GM23338 (cell line): ENCODE data around the gene ATP10A.
"Not testable (repeated sequence)": the region's sequence is repeated elsewhere in the genome, so short reads cannot be mapped to it uniquely, and the experiment has no call there.

Experiments
- EZH2 ChIP-seq: fragments of 200-600 bp; sonication (generic); IDR thresholded peaks from one replicate; pipeline ENCODE4 v1.8.0; 2017; ENCODE audit warnings: antibody characterized with exemption, mild to moderate bottlenecking, low read depth; ENCODE audit not compliant: unreplicated experiment
- EZH2phosphoT487 ChIP-seq: fragments of 200-600 bp; sonication (generic); IDR thresholded peaks from one replicate; pipeline ENCODE4 v1.8.1; 2018; ENCODE audit warnings: antibody characterized with exemption; ENCODE audit not compliant: unreplicated experiment
- POLR2AphosphoS5 ChIP-seq: IDR thresholded peaks from 2 replicates; pipeline ENCODE4 v1.6.1; 2016; ENCODE audit warnings: antibody characterized with exemption, low read depth
- REST ChIP-seq: IDR thresholded peaks from one replicate; pipeline ENCODE4 v1.6.1; 2018; ENCODE audit warnings: antibody characterized with exemption; ENCODE audit not compliant: unreplicated experiment
- STAT1 ChIP-seq: IDR thresholded peaks from one replicate; pipeline ENCODE4 v1.6.1; 2016; ENCODE audit warnings: antibody characterized with exemption; ENCODE audit not compliant: unreplicated experiment
- TF ChIP-seq, protein P1 (sequence below), 2 experiments: fragments of 200-600 bp in 1 of 2; sonication (generic) in 1 of 2; conservative IDR thresholded peaks; 2 replicates each; pipeline versions ENCODE4 v1.5.1 to v1.6.1; 2016 to 2017; ENCODE audit warnings: antibody characterized with exemption in 2 of 2, low read depth in 2 of 2, mild to moderate bottlenecking in 2 of 2, moderate library complexity in 1 of 2

- TF ChIP-seq, protein P1, sequence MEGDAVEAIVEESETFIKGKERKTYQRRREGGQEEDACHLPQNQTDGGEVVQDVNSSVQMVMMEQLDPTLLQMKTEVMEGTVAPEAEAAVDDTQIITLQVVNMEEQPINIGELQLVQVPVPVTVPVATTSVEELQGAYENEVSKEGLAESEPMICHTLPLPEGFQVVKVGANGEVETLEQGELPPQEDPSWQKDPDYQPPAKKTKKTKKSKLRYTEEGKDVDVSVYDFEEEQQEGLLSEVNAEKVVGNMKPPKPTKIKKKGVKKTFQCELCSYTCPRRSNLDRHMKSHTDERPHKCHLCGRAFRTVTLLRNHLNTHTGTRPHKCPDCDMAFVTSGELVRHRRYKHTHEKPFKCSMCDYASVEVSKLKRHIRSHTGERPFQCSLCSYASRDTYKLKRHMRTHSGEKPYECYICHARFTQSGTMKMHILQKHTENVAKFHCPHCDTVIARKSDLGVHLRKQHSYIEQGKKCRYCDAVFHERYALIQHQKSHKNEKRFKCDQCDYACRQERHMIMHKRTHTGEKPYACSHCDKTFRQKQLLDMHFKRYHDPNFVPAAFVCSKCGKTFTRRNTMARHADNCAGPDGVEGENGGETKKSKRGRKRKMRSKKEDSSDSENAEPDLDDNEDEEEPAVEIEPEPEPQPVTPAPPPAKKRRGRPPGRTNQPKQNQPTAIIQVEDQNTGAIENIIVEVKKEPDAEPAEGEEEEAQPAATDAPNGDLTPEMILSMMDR (conservative IDR thresholded peaks at IDR 0.05; ENCODE audit: low read depth in 2 of 2): not testable (repeated sequence)
- TF ChIP-seq EZH2phosphoT487, EZH2, REST, POLR2AphosphoS5, STAT1: not testable (repeated sequence)
Measured at GRCh38 chr15:25880877-25881276, 17.8 kb upstream of the ATP10A start.
